HepG2 (cell line): Measurements from ENCODE around the gene SKIC2. TPM values are rescaled to one million over a fixed set of nuclear protein-coding genes. Genes with fewer than 3 reads are reported as not detected.

Source experiments
- CBX2 ChIP-seq, 2 experiments: fragments of 200-600 bp in 1 of 2; sonication (generic); formaldehyde crosslinking in 1 of 2; IDR thresholded peaks; 2 replicates each; pipeline versions ENCODE4 v1.7.0 to v1.8.1; 2018 to 2022; ENCODE audit warnings: low read depth in 2 of 2, low read length in 1 of 2, mild to moderate bottlenecking in 1 of 2, missing genetic modification reagents in 1 of 2
- CCDC6 ChIP-seq: sonication (generic); formaldehyde crosslinking; IDR thresholded peaks from 2 replicates; pipeline ENCODE4 v1.8.1; 2022; ENCODE audit warnings: mild to moderate bottlenecking, missing genetic modification reagents, moderate library complexity
- CREBL2 ChIP-seq: sonication (generic); formaldehyde crosslinking; IDR thresholded peaks from 2 replicates; pipeline ENCODE4 v1.8.1; 2023; ENCODE audit warnings: missing genetic modification reagents, mild to moderate bottlenecking, borderline replicate concordance
- EEA1 ChIP-seq: sonication (generic); formaldehyde crosslinking; IDR thresholded peaks from 2 replicates; pipeline ENCODE4 v1.5.1; 2020; ENCODE audit warnings: mild to moderate bottlenecking, missing genetic modification reagents, borderline replicate concordance
- EZH2 ChIP-seq: conservative IDR thresholded peaks from 2 replicates; pipeline ENCODE4 v1.6.1; 2012; ENCODE audit warnings: mild to moderate bottlenecking, low read depth, low read length, moderate library complexity
- FOXA3 ChIP-seq: IDR thresholded peaks from 2 replicates; pipeline ENCODE4 v1.6.1; 2016; ENCODE audit warnings: missing genetic modification reagents, missing compliant biosample characterization
- HNRNPK ChIP-seq: fragments of 200-400 bp; formaldehyde crosslinking; IDR thresholded peaks from 2 replicates; pipeline ENCODE4 v1.6.1; 2018; ENCODE audit warnings: low read length, low read depth, moderate library complexity, mild to moderate bottlenecking; ENCODE audit not compliant: poor library complexity, severe bottlenecking
- JUNB ChIP-seq: sonication (generic); formaldehyde crosslinking; IDR thresholded peaks from 2 replicates; pipeline ENCODE4 v1.8.0; 2022; ENCODE audit warnings: missing genetic modification reagents, mild to moderate bottlenecking, borderline replicate concordance
- KAT8 ChIP-seq: IDR thresholded peaks from 2 replicates; pipeline ENCODE4 v1.6.1; 2016; ENCODE audit warnings: missing genetic modification reagents, missing compliant biosample characterization
- MEIS1 ChIP-seq: sonication (generic); formaldehyde crosslinking; IDR thresholded peaks from 2 replicates; pipeline ENCODE4 v1.9.0; 2021; ENCODE audit warnings: mild to moderate bottlenecking, missing genetic modification reagents, moderate library complexity, borderline replicate concordance
- PHB2 ChIP-seq: fragments of 450-650 bp; IDR thresholded peaks from 2 replicates; pipeline ENCODE4 v1.6.1; 2018; ENCODE audit not compliant: partially characterized antibody
- PRMT3 ChIP-seq: sonication (generic); formaldehyde crosslinking; IDR thresholded peaks from 2 replicates; pipeline ENCODE4 v1.8.1; 2022; ENCODE audit warnings: low read depth, mild to moderate bottlenecking, moderate library complexity, missing genetic modification reagents, borderline replicate concordance
- RELA ChIP-seq: sonication (generic); formaldehyde crosslinking; IDR thresholded peaks from 2 replicates; pipeline ENCODE4 v1.4.0; 2020; ENCODE audit warnings: missing genetic modification reagents
- SETDB1 ChIP-seq: sonication (generic); formaldehyde crosslinking; IDR thresholded peaks from 2 replicates; pipeline ENCODE4 v1.5.1; 2020; ENCODE audit warnings: missing genetic modification reagents, mild to moderate bottlenecking, borderline replicate concordance
- TCF7 ChIP-seq: sonication (generic); IDR thresholded peaks from 2 replicates; pipeline ENCODE4 v1.6.1; 2016; ENCODE audit warnings: antibody characterized with exemption, low read depth
- TCF7L2 ChIP-seq: IDR thresholded peaks from 2 replicates; pipeline ENCODE4 v1.6.1; 2011; ENCODE audit warnings: mild to moderate bottlenecking, low read depth, low read length, moderate library complexity
- ZNF180 ChIP-seq: sonication (generic); formaldehyde crosslinking; IDR thresholded peaks from 2 replicates; pipeline ENCODE4 v1.4.0; 2020; ENCODE audit warnings: low read depth, missing genetic modification reagents, borderline replicate concordance
- ZNF383 ChIP-seq: sonication (generic); formaldehyde crosslinking; IDR thresholded peaks from 2 replicates; pipeline ENCODE4 v1.4.0; 2020; ENCODE audit warnings: missing genetic modification reagents, mild to moderate bottlenecking, borderline replicate concordance
- ZNF580 ChIP-seq: IDR thresholded peaks from 2 replicates; pipeline ENCODE4 v1.6.1; 2016; ENCODE audit warnings: low read depth, borderline replicate concordance
- ZNF605 ChIP-seq: sonication (generic); formaldehyde crosslinking; IDR thresholded peaks from 2 replicates; pipeline ENCODE4 v1.8.0; 2022; ENCODE audit warnings: mild to moderate bottlenecking, missing genetic modification reagents
- ZNF670 ChIP-seq: sonication (generic); formaldehyde crosslinking; IDR thresholded peaks from 2 replicates; pipeline ENCODE4 v1.8.0; 2022; ENCODE audit warnings: mild to moderate bottlenecking, missing genetic modification reagents, borderline replicate concordance
- ZNF674 ChIP-seq: sonication (generic); formaldehyde crosslinking; IDR thresholded peaks from 2 replicates; pipeline ENCODE4 v1.5.0; 2020; ENCODE audit warnings: low read depth, mild to moderate bottlenecking, missing genetic modification reagents
- ZNF720 ChIP-seq: sonication (generic); formaldehyde crosslinking; IDR thresholded peaks from 2 replicates; pipeline ENCODE4 v1.4.0; 2020; ENCODE audit warnings: missing genetic modification reagents
- ZNF782 ChIP-seq: sonication (generic); formaldehyde crosslinking; IDR thresholded peaks from 2 replicates; pipeline ENCODE4 v1.4.0; 2020; ENCODE audit warnings: missing genetic modification reagents, mild to moderate bottlenecking, borderline replicate concordance
- ZNF790 ChIP-seq: sonication (generic); formaldehyde crosslinking; IDR thresholded peaks from 2 replicates; pipeline ENCODE4 v1.8.0; 2022; ENCODE audit warnings: missing genetic modification reagents, mild to moderate bottlenecking, borderline replicate concordance
- polyA plus RNA-seq, 8 experiments: library from polyadenylated mRNA; depleted of rRNA in 3 of 8; stranded (reverse) in 7 of 8; unstranded in 1 of 8; fragments of >200 nt; fragmentation: Illumina TruSeq in 4 of 8; extraction: Trizol in 4 of 8; gene quantifications; 2 replicates each; pipeline versions ENCODE4 v1.2.1 to v1.2.3, GENCODE V29; 2011 to 2016; ENCODE audit warnings: low read depth in 4 of 8, missing spikeins in 1 of 8, mixed read lengths in 1 of 8; ENCODE audit not compliant: insufficient read depth in 1 of 8
- total RNA-seq, 5 experiments: library from RNA; depleted of rRNA; stranded (reverse); fragments of >200 nt; fragmentation: Illumina TruSeq; extraction: Trizol; gene quantifications; 2 replicates each; pipeline ENCODE4 v1.2.3, GENCODE V29; 2016; ENCODE audit warnings: low read depth in 1 of 5
- TF ChIP-seq, protein P1 (sequence below): sonication (generic); formaldehyde crosslinking; IDR thresholded peaks from 2 replicates; pipeline ENCODE4 v1.4.0; 2020; ENCODE audit warnings: missing genetic modification reagents, borderline replicate concordance

SKIC2 gene
- total and polyA plus RNA-seq, 2 of the 13 experiments (the other 11 are each of a cell fraction or from before 2014, with no cell fraction given), result 67.1 to 68.4 TPM

DNA sequence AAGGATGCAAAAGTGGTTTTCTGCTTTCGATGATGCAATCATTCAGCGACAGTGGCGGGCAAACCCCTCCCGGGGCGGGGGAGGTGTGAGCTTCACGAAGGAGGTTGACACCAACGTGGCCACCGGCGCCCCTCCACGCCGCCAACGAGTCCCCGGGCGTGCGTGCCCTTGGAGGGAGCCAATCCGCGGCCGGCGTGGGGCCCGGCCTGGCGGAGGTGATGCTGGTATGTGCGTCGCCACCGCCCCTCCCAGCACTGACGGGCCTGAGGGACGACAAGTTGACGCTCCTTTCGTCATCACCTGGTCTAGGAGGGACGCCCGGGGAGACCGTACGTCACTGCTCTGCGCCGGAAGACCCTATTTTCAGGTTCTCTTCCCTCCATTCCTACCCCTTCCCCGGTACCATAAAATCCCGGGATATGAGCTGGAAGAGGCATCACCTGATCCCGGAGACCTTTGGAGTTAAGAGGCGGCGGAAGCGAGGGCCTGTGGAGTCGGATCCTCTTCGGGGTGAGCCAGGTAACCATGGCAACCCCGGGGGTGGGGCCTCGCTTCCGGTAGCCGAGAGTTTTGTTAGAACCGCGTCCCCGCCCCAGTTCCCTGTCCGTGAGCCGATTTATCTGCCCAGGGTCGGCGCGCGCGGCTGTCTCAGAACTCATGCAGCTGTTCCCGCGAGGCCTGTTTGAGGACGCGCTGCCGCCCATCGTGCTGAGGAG is 13.2 kb downstream of the SKIC2 start, which contains the start of gene DXO (continued):
- TF ChIP-seq RELA (peak; percentile 13), FOXA3 (CRISPR knock-in tag) (peak; percentile 60), EEA1 (peak; percentile 38; the same call in 1 of the 2 replicates), HNRNPK (no peak), ZNF605 (CRISPR knock-in tag) (peak; percentile 25; the same call in 1 of the 2 replicates), ZNF790 (CRISPR knock-in tag) (peak; percentile 63; the same call in 1 of the 2 replicates), ZNF383 (CRISPR knock-in tag) (no peak), KAT8 (peak; percentile 99), ZNF580 (CRISPR knock-in tag) (peak; percentile 88; the same call in 1 of the 2 replicates), ZNF674 (CRISPR knock-in tag) (no peak), MEIS1 (no peak; the same call in none of the 2 replicates), SETDB1 (CRISPR knock-in tag) (no peak), CREBL2 (CRISPR knock-in tag) (0 out of 2 replicates have a peak, but pooled peaks have one; percentile 77), ZNF720 (CRISPR knock-in tag) (peak; percentile 72; the same call in 1 of the 2 replicates), PHB2 (no peak), PRMT3 (CRISPR knock-in tag) (no peak), EZH2 (no peak), ZNF670 (CRISPR knock-in tag) (peak; percentile 64; the same call in 1 of the 2 replicates), TCF7L2 (no peak), CCDC6 (CRISPR knock-in tag) (peak; percentile 82), TCF7 (no peak), ZNF782 (CRISPR knock-in tag) (peak; percentile 57; the same call in 1 of the 2 replicates), ZNF180 (CRISPR knock-in tag) (0 out of 2 replicates have a peak, but pooled peaks have one; percentile 52), CBX2 (IDR thresholded peaks at IDR 0.05; ENCODE audit: low read depth, low read length) (no peak), CBX2 (CRISPR knock-in tag; IDR thresholded peaks at IDR 0.05; ENCODE audit: low read depth) (no peak; the same call in 1 of the 2 replicates), JUNB (CRISPR knock-in tag) (peak; percentile 28; the same call in 1 of the 2 replicates)
- TF ChIP-seq, protein P1, sequence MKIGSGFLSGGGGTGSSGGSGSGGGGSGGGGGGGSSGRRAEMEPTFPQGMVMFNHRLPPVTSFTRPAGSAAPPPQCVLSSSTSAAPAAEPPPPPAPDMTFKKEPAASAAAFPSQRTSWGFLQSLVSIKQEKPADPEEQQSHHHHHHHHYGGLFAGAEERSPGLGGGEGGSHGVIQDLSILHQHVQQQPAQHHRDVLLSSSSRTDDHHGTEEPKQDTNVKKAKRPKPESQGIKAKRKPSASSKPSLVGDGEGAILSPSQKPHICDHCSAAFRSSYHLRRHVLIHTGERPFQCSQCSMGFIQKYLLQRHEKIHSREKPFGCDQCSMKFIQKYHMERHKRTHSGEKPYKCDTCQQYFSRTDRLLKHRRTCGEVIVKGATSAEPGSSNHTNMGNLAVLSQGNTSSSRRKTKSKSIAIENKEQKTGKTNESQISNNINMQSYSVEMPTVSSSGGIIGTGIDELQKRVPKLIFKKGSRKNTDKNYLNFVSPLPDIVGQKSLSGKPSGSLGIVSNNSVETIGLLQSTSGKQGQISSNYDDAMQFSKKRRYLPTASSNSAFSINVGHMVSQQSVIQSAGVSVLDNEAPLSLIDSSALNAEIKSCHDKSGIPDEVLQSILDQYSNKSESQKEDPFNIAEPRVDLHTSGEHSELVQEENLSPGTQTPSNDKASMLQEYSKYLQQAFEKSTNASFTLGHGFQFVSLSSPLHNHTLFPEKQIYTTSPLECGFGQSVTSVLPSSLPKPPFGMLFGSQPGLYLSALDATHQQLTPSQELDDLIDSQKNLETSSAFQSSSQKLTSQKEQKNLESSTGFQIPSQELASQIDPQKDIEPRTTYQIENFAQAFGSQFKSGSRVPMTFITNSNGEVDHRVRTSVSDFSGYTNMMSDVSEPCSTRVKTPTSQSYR (CRISPR knock-in tag), result peak; percentile 90
